ENCODE results near the gene GON4L.

Gene GON4L

DNA sequence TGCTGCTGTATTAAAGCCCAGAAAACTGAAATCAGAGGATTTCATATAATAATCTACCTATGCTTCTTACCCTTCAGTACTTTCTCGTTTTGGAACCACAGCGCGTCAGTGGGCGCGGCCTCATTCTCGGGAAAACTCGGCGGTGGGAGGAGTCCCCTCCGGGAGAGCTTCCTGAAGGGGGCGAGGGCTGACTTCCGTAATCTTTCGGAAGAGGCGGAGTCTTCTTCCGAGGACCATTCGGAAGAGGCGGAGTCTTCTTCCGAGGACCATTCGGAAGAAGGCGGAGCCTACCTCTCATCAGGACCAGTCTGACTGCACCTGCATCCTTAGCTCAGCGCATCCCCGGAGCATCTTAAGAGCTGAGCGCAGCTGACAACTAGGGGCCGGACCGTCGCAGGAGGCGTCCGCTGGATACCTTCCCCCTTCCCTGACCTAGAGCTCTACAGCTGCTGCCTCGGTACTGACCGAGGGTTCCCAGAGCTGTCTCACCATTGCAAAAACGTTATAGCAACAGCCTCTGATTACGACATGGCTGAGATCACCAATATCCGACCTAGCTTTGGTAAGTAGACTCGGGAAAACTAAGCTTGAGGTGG lies 2.3 kb upstream of the GON4L start, which contains the start of gene SYT11:
Gene SYT11, plus strand, starts transcription at position 334 of the 596 bp plus-strand sequence. Its CDS starts 195 bp downstream, at position 529.
- H2BK15ac ChIP-seq (replicated peaks; ENCODE audit: low read depth): no peak within 1 kb of the TSS
- peak; percentile 99 for DNase-seq
- no peak within 1 kb of the TSS for H3K23ac ChIP-seq (ENCODE audit: low read length)
- no peaks in the 10 kb centered on the region for H3K27me3 ChIP-seq (ENCODE audit: insufficient read depth, low read length, poor library complexity)
- H3K79me2 ChIP-seq (ENCODE audit: control insufficient read depth, insufficient read depth, low read length): peaks cover 7% of the 10 kb centered on the region
- H3K56ac ChIP-seq (ENCODE audit: low read length): peak within 1 kb of the TSS; percentile 81
- no CpG with 5 or more reads among the region's 33 CpGs for WGBS (ENCODE audit: extremely low coverage, insufficient coverage, low lambda C conversion rate)
- no peak within 1 kb of the TSS for H3K27ac ChIP-seq (ENCODE audit: low read depth, low read length)
- no peak within 1 kb of the TSS for H3K4ac ChIP-seq (ENCODE audit: low read depth, low read length)
- H3K9ac ChIP-seq (ENCODE audit: low read length): peak within 1 kb of the TSS; percentile 74
- H3K4me1 ChIP-seq (ENCODE audit: control insufficient read depth, low read depth, low read length): no peaks in the 10 kb centered on the region
- H2BK120ac ChIP-seq (ENCODE audit: low read depth, low read length): no peak within 1 kb of the TSS
- H4K5ac ChIP-seq (ENCODE audit: low read length): peak within 1 kb of the TSS; percentile 89
- H3K4me2 ChIP-seq (ENCODE audit: low read length): peak within 1 kb of the TSS; percentile 48
- H3K36me3 ChIP-seq (ENCODE audit: control insufficient read depth, insufficient read depth, low read length): no peaks in the 10 kb centered on the region
- peak within 1 kb of the TSS; percentile 49 for H3K4me3 ChIP-seq (ENCODE audit: low read length)
- H3K18ac ChIP-seq (ENCODE audit: low read length): no peak within 1 kb of the TSS
- H2BK5ac ChIP-seq (ENCODE audit: low read length): no peak within 1 kb of the TSS
- no peak within 1 kb of the TSS for H4K8ac ChIP-seq (ENCODE audit: low read depth, low read length)
- peaks cover 2% of the 10 kb centered on the region for H3K79me1 ChIP-seq (ENCODE audit: low read length)
- no peak within 1 kb of the TSS for H2AK5ac ChIP-seq (ENCODE audit: low read length)

DNA sequence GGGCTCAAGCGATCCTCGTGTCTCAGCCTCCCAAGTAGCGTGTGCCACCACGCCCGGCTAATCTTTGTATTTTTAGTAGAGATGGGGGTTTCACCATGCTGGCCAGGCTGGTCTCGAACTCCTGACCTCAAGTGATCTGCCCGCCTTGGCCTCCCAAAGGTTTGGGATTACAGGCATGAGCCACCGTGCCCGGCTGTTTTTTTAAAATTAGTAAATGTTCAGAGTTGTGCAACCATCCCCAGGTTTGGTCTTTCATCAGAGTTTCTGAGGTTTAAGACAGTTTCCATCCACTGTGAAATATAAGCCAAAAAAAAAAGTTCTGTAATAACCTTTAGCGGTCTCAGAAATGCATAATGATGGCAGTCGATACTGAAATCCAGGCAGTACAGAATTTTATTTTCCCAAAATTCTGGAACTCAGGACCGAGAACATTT lies 1.8 kb upstream of the GON4L start:
- no peak overlapping the region for H3K4me3 ChIP-seq (ENCODE audit: low read length)
- H3K27ac ChIP-seq (ENCODE audit: low read depth, low read length): no peak overlapping the region
- H3K23ac ChIP-seq (ENCODE audit: low read length): no peak overlapping the region
- H4K8ac ChIP-seq (ENCODE audit: low read depth, low read length): no peak overlapping the region
- H3K79me1 ChIP-seq (ENCODE audit: low read length): peaks cover 2% of the 10 kb centered on the region
- H2BK120ac ChIP-seq (ENCODE audit: low read depth, low read length): no peak overlapping the region
- no peak overlapping the region for H2BK15ac ChIP-seq (replicated peaks; ENCODE audit: low read depth)
- no peak for DNase-seq
- peaks cover 7% of the 10 kb centered on the region for H3K79me2 ChIP-seq (ENCODE audit: control insufficient read depth, insufficient read depth, low read length)
- whole genome bisulfite sequencing (ENCODE audit: extremely low coverage, insufficient coverage, low lambda C conversion rate): no CpG with 5 or more reads among the region's 12 CpGs
- no peaks in the 10 kb centered on the region for H3K36me3 ChIP-seq (ENCODE audit: control insufficient read depth, insufficient read depth, low read length)
- H3K27me3 ChIP-seq (ENCODE audit: insufficient read depth, low read length, poor library complexity): no peaks in the 10 kb centered on the region
- H2AK5ac ChIP-seq (ENCODE audit: low read length): no peak overlapping the region
- H3K18ac ChIP-seq (ENCODE audit: low read length): no peak overlapping the region
- H4K5ac ChIP-seq (ENCODE audit: low read length): peak overlapping the region; percentile 89
- H2BK5ac ChIP-seq (ENCODE audit: low read length): no peak overlapping the region
- no peak overlapping the region for H3K4ac ChIP-seq (ENCODE audit: low read depth, low read length)
- H3K4me1 ChIP-seq (ENCODE audit: control insufficient read depth, low read depth, low read length): no peaks in the 10 kb centered on the region
- H3K4me2 ChIP-seq (ENCODE audit: low read length): peak overlapping the region; percentile 48
- peak overlapping the region; percentile 76 for H3K56ac ChIP-seq (ENCODE audit: low read length)
- peak overlapping the region; percentile 74 for H3K9ac ChIP-seq (ENCODE audit: low read length)

DNA sequence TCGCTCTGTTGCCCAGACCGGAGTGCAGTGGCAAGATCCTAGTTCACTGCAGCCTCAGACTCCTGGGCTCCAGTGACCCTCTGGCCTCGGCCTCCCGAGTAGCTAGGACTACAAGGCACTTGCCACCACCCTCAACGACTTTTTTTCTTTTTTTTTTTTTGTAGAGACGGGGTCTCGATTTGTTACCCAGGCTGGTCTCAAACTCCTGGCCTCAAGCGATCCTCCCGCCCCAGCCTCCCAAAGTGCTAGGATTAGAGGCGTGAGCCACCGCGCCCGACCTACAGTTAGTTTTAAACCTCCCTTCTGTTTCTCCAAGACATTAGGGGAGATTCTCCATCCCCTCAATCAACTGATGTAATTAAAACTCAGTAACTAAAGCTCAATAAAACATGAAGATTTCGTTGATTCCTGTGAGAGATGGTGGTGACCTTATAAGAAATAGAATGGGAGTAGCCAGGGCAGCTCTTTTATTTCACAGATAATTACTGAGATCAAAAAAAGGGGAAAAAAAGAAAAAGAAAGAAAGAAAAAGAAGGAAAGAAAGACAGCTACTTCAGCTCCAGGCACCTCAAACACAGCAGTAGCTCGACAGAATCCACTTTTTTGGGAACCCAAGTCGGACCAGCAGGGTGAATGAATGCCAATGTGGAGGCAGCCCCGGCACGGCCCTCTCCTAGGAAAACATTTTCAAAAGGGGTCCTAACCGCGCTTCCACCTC lies 598 bp downstream of the GON4L start:
- no peak overlapping the region for H2BK120ac ChIP-seq (ENCODE audit: low read depth, low read length)
- WGBS (ENCODE audit: extremely low coverage, insufficient coverage, low lambda C conversion rate): no CpG with 5 or more reads among the region's 20 CpGs
- no peak for DNase-seq
- H3K79me1 ChIP-seq (ENCODE audit: low read length): peaks cover 6% of the 10 kb centered on the region
- H3K56ac ChIP-seq (ENCODE audit: low read length): peak overlapping the region; percentile 97
- no peak overlapping the region for H2BK15ac ChIP-seq (replicated peaks; ENCODE audit: low read depth)
- peak overlapping the region; percentile 78 for H3K9ac ChIP-seq (ENCODE audit: low read length)
- H3K4ac ChIP-seq (ENCODE audit: low read depth, low read length): peak overlapping the region; percentile 38
- H3K4me3 ChIP-seq (ENCODE audit: low read length): peak overlapping the region; percentile 84
- H3K18ac ChIP-seq (ENCODE audit: low read length): peak overlapping the region; percentile 15
- H3K4me1 ChIP-seq (ENCODE audit: control insufficient read depth, low read depth, low read length): no peaks in the 10 kb centered on the region
- no peak overlapping the region for H2BK5ac ChIP-seq (ENCODE audit: low read length)
- peaks cover 6% of the 10 kb centered on the region for H3K36me3 ChIP-seq (ENCODE audit: control insufficient read depth, insufficient read depth, low read length)
- H4K8ac ChIP-seq (ENCODE audit: low read depth, low read length): no peak overlapping the region
- H3K27me3 ChIP-seq (ENCODE audit: insufficient read depth, low read length, poor library complexity): no peaks in the 10 kb centered on the region
- H2AK5ac ChIP-seq (ENCODE audit: low read length): no peak overlapping the region
- peaks cover 12% of the 10 kb centered on the region for H3K79me2 ChIP-seq (ENCODE audit: control insufficient read depth, insufficient read depth, low read length)
- H3K27ac ChIP-seq (ENCODE audit: low read depth, low read length): no peak overlapping the region
- H4K5ac ChIP-seq (ENCODE audit: low read length): no peak overlapping the region
- no peak overlapping the region for H3K23ac ChIP-seq (ENCODE audit: low read length)
- H3K4me2 ChIP-seq (ENCODE audit: low read length): peak overlapping the region; percentile 19

DNA sequence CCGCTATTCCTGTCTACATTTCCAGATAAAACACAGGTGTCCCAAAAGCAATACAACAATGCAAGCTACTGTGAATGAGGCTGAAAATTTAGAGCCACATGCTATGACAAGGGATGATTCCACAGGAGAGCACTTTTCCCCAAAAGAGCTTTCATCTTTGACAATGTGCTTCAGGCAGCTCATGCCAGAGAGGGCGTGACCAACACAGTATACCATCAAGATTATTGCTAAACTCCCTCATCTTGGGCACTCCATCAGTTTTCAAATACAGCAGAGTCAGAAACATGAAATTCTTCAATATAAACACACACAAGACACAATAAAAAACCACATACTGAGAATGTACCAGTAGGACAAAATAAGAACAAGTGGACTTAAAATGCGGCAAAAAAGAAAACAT lies 6.7 kb downstream of the GON4L start:
- no peak overlapping the region for H3K27ac ChIP-seq (ENCODE audit: low read depth, low read length)
- H3K18ac ChIP-seq (ENCODE audit: low read length): no peak overlapping the region
- no CpG with 5 or more reads among the region's 3 CpGs for whole genome bisulfite sequencing (ENCODE audit: extremely low coverage, insufficient coverage, low lambda C conversion rate)
- no peak overlapping the region for H2AK5ac ChIP-seq (ENCODE audit: low read length)
- peaks cover 6% of the 10 kb centered on the region for H3K36me3 ChIP-seq (ENCODE audit: control insufficient read depth, insufficient read depth, low read length)
- H3K23ac ChIP-seq (ENCODE audit: low read length): no peak overlapping the region
- H3K79me2 ChIP-seq (ENCODE audit: control insufficient read depth, insufficient read depth, low read length): peaks cover 23% of the 10 kb centered on the region
- H4K5ac ChIP-seq (ENCODE audit: low read length): no peak overlapping the region
- no peak for DNase-seq
- H2BK15ac ChIP-seq (replicated peaks; ENCODE audit: low read depth): no peak overlapping the region
- no peak overlapping the region for H3K4me2 ChIP-seq (ENCODE audit: low read length)
- no peaks in the 10 kb centered on the region for H3K27me3 ChIP-seq (ENCODE audit: insufficient read depth, low read length, poor library complexity)
- H2BK120ac ChIP-seq (ENCODE audit: low read depth, low read length): no peak overlapping the region
- no peaks in the 10 kb centered on the region for H3K4me1 ChIP-seq (ENCODE audit: control insufficient read depth, low read depth, low read length)
- H3K4ac ChIP-seq (ENCODE audit: low read depth, low read length): no peak overlapping the region
- H3K56ac ChIP-seq (ENCODE audit: low read length): no peak overlapping the region
- H4K8ac ChIP-seq (ENCODE audit: low read depth, low read length): no peak overlapping the region
- no peak overlapping the region for H2BK5ac ChIP-seq (ENCODE audit: low read length)
- H3K9ac ChIP-seq (ENCODE audit: low read length): no peak overlapping the region
- H3K79me1 ChIP-seq (ENCODE audit: low read length): peaks cover 9% of the 10 kb centered on the region
- H3K4me3 ChIP-seq (ENCODE audit: low read length): no peak overlapping the region

DNA sequence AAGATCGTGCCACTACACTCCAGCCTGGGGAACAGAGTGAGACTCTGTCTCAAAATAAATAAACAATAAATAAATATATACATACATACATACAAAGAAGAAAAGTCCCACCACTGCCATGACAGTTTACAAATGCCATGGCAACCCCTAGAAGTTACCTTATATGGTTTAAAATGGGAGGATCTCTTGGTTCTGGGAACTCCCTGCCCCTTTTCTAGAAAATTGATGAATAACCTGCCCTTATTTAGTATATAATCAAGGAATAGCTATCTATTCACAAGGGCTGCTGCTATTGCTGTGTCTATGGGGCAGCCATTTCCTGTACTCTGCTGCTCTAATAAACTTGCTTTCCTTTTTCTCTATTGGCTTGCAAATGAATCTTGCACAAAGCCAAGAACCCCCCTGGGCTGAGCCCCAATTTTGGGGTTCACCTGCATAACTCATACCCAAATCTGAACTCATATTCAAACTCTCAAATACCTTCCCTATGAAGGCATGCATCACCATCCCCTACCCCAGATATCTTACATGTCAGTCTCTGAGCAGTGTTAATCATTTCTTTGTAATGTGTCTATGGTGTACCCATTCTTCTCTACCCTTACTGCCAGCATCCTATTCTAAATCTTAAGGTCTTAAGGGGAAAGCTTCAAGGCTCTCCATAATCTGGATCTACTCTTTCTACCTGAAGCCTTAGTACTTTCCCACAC lies 9.0 kb downstream of the GON4L start:
- H3K9ac ChIP-seq (ENCODE audit: low read length): no peak overlapping the region
- no peak overlapping the region for H3K4me2 ChIP-seq (ENCODE audit: low read length)
- H3K4ac ChIP-seq (ENCODE audit: low read depth, low read length): no peak overlapping the region
- peaks cover 1% of the 10 kb centered on the region for H3K36me3 ChIP-seq (ENCODE audit: control insufficient read depth, insufficient read depth, low read length)
- no peaks in the 10 kb centered on the region for H3K27me3 ChIP-seq (ENCODE audit: insufficient read depth, low read length, poor library complexity)
- no peak overlapping the region for H3K23ac ChIP-seq (ENCODE audit: low read length)
- H2BK120ac ChIP-seq (ENCODE audit: low read depth, low read length): no peak overlapping the region
- H3K4me3 ChIP-seq (ENCODE audit: low read length): no peak overlapping the region
- DNase-seq: no peak
- no peak overlapping the region for H2AK5ac ChIP-seq (ENCODE audit: low read length)
- H2BK5ac ChIP-seq (ENCODE audit: low read length): no peak overlapping the region
- H3K4me1 ChIP-seq (ENCODE audit: control insufficient read depth, low read depth, low read length): no peaks in the 10 kb centered on the region
- no peak overlapping the region for H3K18ac ChIP-seq (ENCODE audit: low read length)
- H3K56ac ChIP-seq (ENCODE audit: low read length): no peak overlapping the region
- WGBS (ENCODE audit: extremely low coverage, insufficient coverage, low lambda C conversion rate): no CpG with 5 or more reads among the region's 1 CpG
- H2BK15ac ChIP-seq (replicated peaks; ENCODE audit: low read depth): no peak overlapping the region
- H4K8ac ChIP-seq (ENCODE audit: low read depth, low read length): no peak overlapping the region
- H3K79me1 ChIP-seq (ENCODE audit: low read length): peaks cover 16% of the 10 kb centered on the region
- H3K27ac ChIP-seq (ENCODE audit: low read depth, low read length): no peak overlapping the region
- H3K79me2 ChIP-seq (ENCODE audit: control insufficient read depth, insufficient read depth, low read length): peaks cover 42% of the 10 kb centered on the region
- no peak overlapping the region for H4K5ac ChIP-seq (ENCODE audit: low read length)
